GM18907 (cell line): Measurements from ENCODE around the gene CXorf38.
"Not testable (repeated sequence)": the region's sequence is repeated elsewhere in the genome, so short reads cannot be mapped to it uniquely, and the experiment has no call there.

ENCODE experiments used
- ATAC-seq: cut with Tn5 transposase; IDR thresholded peaks from one replicate; pipeline ENCODE4 v1.9.1; 2021; ENCODE audit warnings: mild to moderate bottlenecking, moderate library complexity; ENCODE audit not compliant: unreplicated experiment

The CXorf38 gene

GRCh38 chrX:40632199-40632598 is 15.2 kb downstream of the CXorf38 start:
- ATAC-seq, result no peak

DNA sequence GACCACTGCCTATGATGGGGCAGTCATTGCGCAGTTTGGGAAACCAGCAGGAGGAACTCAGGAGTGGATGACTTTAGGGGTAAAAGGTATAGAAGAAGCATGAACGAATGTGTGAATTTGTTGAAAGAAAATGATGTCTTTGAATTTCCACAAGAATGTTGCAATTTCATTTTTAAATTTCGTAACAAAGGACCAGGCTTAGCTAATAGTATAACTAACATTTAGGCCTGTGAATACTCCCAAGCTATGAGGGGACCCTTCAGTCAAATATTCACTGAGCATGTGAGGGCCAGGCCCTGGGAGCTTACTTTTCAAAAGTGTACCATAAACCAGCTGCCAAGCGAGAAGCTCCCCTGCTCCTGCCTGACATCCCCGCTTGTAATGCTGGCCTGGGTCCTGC is 18.9 kb downstream of the CXorf38 start:
- no peak for ATAC-seq

- ATAC-seq, result no peak
Measured at GRCh38 chrX:40625294-40625693, 22.1 kb downstream of the CXorf38 start.

GRCh38 chrX:40623665-40624064 is 23.7 kb downstream of the CXorf38 start:
- no peak for ATAC-seq

DNA sequence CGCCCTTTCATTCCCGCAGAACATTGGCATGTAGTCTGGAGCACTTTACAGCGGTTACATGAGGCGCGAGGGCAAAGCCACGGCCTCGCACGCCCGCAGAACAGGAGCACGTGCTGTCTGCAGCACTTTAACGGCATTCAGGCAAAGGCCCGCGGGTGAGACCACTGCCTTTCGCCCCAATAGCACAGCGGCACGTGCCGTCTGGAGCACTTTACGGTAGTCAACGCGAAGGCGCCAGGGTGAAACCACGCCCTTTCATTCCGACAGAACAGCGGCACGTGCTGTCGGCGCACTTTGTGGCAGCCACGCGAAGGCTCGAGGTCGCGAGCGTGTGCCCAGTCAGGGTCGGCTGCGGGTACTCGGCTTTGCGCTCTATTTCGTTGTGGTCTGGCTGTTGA is 24.2 kb downstream of the CXorf38 start, which contains the start of gene MPC1L:
Gene MPC1L (plus strand): TSS at position 290 of the 398 bp plus-strand sequence. CDS start 138 bp downstream, outside the sequence.
- no peak for ATAC-seq

- ATAC-seq, result no peak
Measured at GRCh38 chrX:40622479-40623138, 24.8 kb downstream of the CXorf38 start.

DNA sequence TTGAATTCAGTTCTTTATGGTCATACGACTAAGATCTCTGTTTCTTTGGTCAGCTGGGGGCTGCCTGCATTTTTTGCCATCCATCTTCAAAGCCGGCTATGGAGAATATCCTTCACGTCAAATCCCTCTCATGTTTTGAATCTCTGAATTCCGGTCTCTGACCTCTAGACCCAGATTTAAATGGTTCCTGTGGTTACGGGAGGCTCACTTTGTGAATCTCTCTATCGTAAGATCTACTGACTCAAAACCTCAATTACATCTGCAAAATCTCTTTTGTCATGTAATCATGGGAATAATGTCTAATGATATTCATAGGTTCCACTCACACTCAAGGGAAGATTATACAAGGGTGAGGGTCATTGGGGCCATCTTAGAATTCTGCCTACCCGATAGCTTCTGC is 29.8 kb downstream of the CXorf38 start:
- no peak for ATAC-seq

- ATAC-seq, result no peak
Measured at GRCh38 chrX:40615976-40616375, 31.4 kb downstream of the CXorf38 start.

GRCh38 chrX:40612511-40612910 is 34.9 kb downstream of the CXorf38 start:
- ATAC-seq, result no peak

GRCh38 chrX:40607381-40607780 is 40.0 kb downstream of the CXorf38 start:
- ATAC-seq, result no peak

GRCh38 chrX:40603446-40603845 is 43.9 kb downstream of the CXorf38 start:
- ATAC-seq, result no peak

DNA sequence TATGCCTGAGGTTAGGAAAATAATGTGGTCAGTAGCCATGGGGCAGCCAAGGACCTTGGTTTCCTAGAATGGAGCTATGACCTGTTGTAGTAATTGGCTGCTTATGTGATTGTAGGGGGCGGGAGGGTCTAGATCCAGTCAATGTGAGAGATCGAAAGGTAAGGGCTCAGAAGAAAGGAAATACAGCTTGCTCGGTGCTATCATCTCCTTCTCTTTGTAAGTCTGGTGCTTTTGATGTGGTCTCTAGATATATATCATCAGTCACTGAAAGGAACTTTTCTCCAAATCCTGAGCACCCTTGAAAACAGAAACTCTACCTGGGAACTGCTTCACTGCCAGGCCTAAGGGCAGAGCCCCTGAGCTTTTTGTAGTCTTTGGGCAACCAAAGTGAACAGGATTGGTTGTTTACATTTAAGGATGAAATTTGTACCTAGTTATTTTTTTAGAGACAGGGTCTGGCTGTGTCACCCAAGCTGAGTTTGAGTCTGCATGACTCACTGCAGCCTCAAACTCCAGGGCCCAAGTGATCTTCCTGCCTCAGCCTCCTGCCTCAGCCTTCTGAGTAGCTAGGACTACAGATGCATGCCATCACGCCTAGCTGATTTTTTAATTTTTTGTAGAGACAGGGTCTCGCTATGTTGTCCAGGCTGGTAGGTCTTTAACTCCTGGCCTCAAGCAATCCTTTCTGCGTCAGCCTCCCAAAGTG is 57.6 kb downstream of the CXorf38 start:
- not testable (repeated sequence) for ATAC-seq

GRCh38 chrX:40587623-40588022 is 59.7 kb downstream of the CXorf38 start:
- ATAC-seq, result not testable (repeated sequence)

DNA sequence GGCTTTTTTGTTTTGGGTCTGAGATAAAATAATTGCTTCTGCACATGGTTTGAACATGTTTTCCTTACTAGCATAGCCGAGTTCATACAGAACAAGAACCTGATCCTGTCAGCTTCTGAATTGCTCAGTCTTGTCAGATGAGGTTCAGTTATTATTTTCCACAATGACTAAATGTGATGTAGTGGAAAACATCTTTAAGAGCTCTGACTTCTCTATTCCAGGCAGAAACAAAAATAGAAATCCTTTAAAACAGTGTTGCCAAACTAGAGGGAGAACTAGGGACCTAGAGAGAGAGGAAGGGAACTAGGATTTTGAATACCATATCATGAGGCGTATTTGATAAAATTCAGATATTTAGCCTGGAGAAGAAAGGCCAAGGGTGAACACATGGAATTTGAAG is 64.5 kb downstream of the CXorf38 start:
- ATAC-seq, result no peak

- not testable (repeated sequence) for ATAC-seq
Measured at GRCh38 chrX:40582178-40582577, 65.2 kb downstream of the CXorf38 start.

- ATAC-seq, result no peak
Measured at GRCh38 chrX:40581336-40581920, 65.9 kb downstream of the CXorf38 start.

DNA sequence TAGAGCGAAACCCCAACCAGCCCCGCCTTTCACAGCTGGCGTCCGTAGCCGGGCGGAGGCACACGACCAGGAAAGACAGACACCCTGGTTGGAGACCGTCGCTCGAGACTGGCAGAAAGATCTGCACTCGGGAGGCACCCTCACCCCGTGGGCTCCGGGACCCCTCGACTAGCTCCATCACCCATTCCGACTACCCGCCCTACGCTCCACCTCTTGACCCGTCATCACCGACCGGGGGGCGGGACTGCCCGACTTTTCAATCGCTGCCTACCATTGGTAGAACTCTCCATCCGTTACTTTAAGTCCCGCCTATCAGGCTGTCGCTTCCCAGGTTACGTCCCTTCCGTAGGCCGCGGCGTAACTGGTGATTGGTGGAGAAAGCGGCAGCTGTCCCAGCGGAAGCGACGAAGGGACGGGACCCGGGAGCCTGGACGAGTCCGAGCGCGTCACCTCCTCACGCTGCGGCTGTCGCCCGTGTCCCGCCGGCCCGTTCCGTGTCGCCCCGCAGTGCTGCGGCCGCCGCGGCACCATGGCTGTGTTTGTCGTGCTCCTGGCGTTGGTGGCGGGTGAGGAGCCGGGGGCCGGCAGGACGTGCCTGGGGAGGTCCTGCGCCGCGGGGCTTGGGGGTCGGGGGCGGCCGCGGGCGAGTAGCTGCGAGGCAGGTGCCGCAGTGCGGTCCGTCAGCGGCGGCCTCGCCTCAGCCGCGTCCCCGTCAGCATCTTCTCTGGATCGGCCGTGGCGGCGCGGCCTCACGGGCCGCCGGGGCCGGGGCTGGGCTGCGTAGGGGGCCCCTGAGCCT is 66.6 kb downstream of the CXorf38 start, which contains the start of gene ATP6AP2:
Gene ATP6AP2 (plus strand): TSS at position 434 of the 799 bp plus-strand sequence. CDS start 96 bp downstream, at position 530.
- ATAC-seq, result peak; percentile 95

- ATAC-seq, result peak; percentile 61
Measured at GRCh38 chrX:40579900-40580536, 67.3 kb downstream of the CXorf38 start.

DNA sequence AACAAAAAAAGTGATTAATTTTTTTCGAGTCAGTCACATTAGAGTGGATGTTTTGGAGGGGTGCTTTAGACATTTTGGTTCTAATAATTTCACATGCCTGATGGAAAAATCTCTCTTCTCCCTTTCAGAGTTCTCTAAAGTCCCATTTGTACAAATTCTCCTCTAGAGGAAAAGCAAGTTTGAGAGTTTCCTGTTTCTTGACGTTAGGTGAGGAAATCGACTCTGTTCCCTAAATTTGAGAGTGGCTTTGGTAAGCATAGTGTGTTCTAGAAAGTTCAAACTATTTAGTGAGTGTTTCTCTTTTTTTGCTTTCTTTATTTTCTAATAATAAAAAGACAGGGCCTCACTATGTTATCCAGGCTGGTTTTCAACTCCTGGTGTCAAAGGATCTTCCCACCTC is 68.2 kb downstream of the CXorf38 start:
- no peak for ATAC-seq

DNA sequence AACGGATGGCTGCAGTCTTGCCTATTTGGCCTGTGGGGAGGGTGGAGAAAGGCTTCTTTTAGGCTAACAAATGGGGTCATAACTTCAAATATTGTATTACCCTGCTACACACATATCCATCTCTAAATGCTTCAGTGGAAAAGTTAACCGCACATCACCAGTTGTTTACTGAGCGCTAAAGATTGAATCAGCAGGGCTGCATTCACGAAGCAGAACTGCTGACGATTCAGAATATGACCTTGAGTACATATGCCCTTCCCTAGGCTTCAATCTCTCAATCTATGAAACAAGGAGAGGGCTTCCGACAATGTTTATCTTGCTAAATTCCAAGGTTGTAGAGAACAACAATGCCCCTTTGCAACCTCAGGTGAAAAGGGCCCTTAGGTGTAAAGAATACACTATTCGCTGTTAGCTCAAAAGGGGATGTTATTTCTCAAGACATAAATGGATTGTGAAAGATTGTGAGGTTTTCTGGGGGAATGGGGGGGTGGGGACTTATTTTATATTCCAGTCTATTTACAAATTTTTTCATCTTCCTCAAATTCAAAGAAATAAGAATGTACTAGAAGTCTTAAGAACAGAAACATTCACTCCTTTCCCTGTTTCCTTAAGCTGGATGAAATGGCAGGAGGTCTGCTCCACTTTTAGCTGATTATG is 69.2 kb downstream of the CXorf38 start:
- no peak for ATAC-seq
